ENCODE data around the gene LMAN1L.

The LMAN1L gene

GRCh38 chr15:74847432-74847831 lies 34.8 kb downstream of the LMAN1L start:
- no peak overlapping the region for H3K27ac ChIP-seq (ENCODE audit: low read depth, low read length)
- peaks cover 2% of the 10 kb centered on the region; the same call in 1 of the 2 replicates for H3K36me3 ChIP-seq (ENCODE audit: insufficient read depth, low read length)
- no peak overlapping the region for H3K4me3 ChIP-seq (ENCODE audit: low read depth, low read length)
- no peak overlapping the region for H2AFZ ChIP-seq (ENCODE audit: low read length, unreplicated experiment)
- peaks cover 7% of the 10 kb centered on the region for H3K4me1 ChIP-seq (ENCODE audit: control insufficient read depth, insufficient read depth, low read length, unreplicated experiment)
- no peaks in the 10 kb centered on the region for H3K27me3 ChIP-seq (ENCODE audit: insufficient read depth, low read length)
- H3K79me2 ChIP-seq (ENCODE audit: control insufficient read depth, insufficient read depth, low read length, unreplicated experiment), result no peaks in the 10 kb centered on the region

DNA sequence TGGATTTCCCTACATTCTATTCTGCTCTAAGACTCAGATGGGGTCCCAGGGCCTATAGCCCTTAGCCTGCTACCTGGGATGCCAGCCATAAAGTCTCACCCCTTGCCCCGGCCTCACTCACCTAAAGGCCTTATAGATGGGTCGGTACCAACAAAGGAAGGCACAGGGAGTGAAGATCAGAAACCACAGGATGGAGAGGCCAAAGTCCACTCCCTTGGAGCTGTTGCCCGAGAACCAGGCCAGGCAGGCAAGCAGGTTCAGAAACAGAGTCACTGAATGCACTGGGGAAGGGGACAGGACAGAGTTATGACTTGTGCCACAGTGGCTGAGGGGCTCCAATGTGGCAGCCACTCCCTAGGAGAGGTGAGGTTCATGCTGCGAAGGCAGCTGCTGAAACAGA lies 37.8 kb downstream of the LMAN1L start:
- Histone ChIP-seq H3K27me3 (ENCODE audit: insufficient read depth, low read length) (no peaks in the 10 kb centered on the region), H3K4me3 (ENCODE audit: low read depth, low read length) (no peak overlapping the region), H3K4me1 (ENCODE audit: control insufficient read depth, insufficient read depth, low read length, unreplicated experiment) (no peaks in the 10 kb centered on the region), H3K79me2 (ENCODE audit: control insufficient read depth, insufficient read depth, low read length, unreplicated experiment) (no peaks in the 10 kb centered on the region), H2AFZ (ENCODE audit: low read length, unreplicated experiment) (no peak overlapping the region), H3K27ac (ENCODE audit: low read depth, low read length) (no peak overlapping the region), H3K36me3 (ENCODE audit: insufficient read depth, low read length) (peaks cover 3% of the 10 kb centered on the region; the same call in 1 of the 2 replicates)

- H3K27ac ChIP-seq (ENCODE audit: low read depth, low read length), result no peak overlapping the region
- no peaks in the 10 kb centered on the region for H3K27me3 ChIP-seq (ENCODE audit: insufficient read depth, low read length)
- H3K79me2 ChIP-seq (ENCODE audit: control insufficient read depth, insufficient read depth, low read length, unreplicated experiment), result no peaks in the 10 kb centered on the region
- H3K4me1 ChIP-seq (ENCODE audit: control insufficient read depth, insufficient read depth, low read length, unreplicated experiment), result no peaks in the 10 kb centered on the region
- no peak overlapping the region for H2AFZ ChIP-seq (ENCODE audit: low read length, unreplicated experiment)
- no peak overlapping the region for H3K4me3 ChIP-seq (ENCODE audit: low read depth, low read length)
- peaks cover 3% of the 10 kb centered on the region; the same call in 1 of the 2 replicates for H3K36me3 ChIP-seq (ENCODE audit: insufficient read depth, low read length)
Measured at GRCh38 chr15:74851960-74852359, 39.3 kb downstream of the LMAN1L start.

DNA sequence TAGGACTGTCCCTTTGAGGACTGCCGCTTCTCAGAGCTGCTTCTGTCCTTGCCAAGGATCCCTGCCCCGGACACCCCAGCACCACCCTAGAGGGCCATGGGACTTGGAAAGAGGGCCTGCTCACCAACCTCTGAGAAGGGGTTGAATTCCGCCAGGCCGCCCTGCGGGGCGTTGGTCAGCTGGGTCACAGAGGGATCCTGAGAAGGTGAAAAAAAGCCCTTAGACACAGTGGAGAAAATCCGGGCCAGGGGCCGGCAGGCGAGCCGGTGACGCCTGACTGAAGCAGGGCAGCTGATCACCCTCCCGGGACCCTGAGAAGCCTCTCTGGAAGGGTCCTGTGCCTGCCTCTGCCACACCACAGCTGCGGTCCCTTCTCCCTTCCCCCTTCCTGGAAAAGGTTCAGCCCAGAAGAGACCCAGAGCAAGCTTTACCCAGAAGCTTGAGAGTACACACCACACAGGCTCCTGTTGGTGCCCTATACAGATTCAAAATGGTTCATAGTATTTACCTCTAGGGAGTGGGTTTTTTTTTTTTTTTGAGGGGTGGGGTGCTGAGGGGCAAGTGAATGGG lies 41.9 kb downstream of the LMAN1L start:
- H3K4me3 ChIP-seq (ENCODE audit: low read depth, low read length), result no peak overlapping the region

GRCh38 chr15:74855857-74856256 lies 43.2 kb downstream of the LMAN1L start:
- Histone ChIP-seq H3K4me3 (ENCODE audit: low read depth, low read length) (no peak overlapping the region), H3K27me3 (ENCODE audit: insufficient read depth, low read length) (no peaks in the 10 kb centered on the region), H3K4me1 (ENCODE audit: control insufficient read depth, insufficient read depth, low read length, unreplicated experiment) (no peaks in the 10 kb centered on the region), H3K36me3 (ENCODE audit: insufficient read depth, low read length) (peaks cover 3% of the 10 kb centered on the region; the same call in 1 of the 2 replicates), H3K79me2 (ENCODE audit: control insufficient read depth, insufficient read depth, low read length, unreplicated experiment) (peaks cover 12% of the 10 kb centered on the region), H3K27ac (ENCODE audit: low read depth, low read length) (no peak overlapping the region), H2AFZ (ENCODE audit: low read length, unreplicated experiment) (no peak overlapping the region)

More for the DNA sequence above, 41.9 kb downstream of the LMAN1L start:
- Histone ChIP-seq H2AFZ (ENCODE audit: low read length, unreplicated experiment) (no peak overlapping the region), H3K4me1 (ENCODE audit: control insufficient read depth, insufficient read depth, low read length, unreplicated experiment) (no peaks in the 10 kb centered on the region), H3K27me3 (ENCODE audit: insufficient read depth, low read length) (no peaks in the 10 kb centered on the region), H3K36me3 (ENCODE audit: insufficient read depth, low read length) (peaks cover 3% of the 10 kb centered on the region; the same call in 1 of the 2 replicates), H3K27ac (ENCODE audit: low read depth, low read length) (no peak overlapping the region), H3K79me2 (ENCODE audit: control insufficient read depth, insufficient read depth, low read length, unreplicated experiment) (peaks cover 11% of the 10 kb centered on the region)

DNA sequence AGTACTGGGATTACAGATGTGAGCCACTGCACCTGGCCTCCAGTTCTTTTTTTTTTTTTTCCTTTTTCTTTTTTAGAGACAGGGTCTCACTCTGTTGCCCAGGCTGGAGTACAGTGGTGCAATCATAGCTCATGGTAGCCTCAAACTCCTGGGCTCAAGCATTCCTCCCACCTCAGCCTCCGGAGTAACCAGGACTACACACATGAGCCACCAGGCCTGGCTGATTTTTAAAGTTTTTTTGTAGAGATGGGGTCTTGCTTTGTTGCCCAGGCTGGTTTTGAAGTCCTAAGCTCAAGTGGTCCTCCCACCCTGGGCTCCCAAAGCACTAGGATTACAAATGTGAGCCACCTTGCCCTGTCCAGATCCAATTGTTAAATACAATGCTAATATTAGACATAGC lies 43.9 kb downstream of the LMAN1L start:
- H2AFZ ChIP-seq (ENCODE audit: low read length, unreplicated experiment), result no peak overlapping the region
- no peaks in the 10 kb centered on the region for H3K4me1 ChIP-seq (ENCODE audit: control insufficient read depth, insufficient read depth, low read length, unreplicated experiment)
- no peak overlapping the region for H3K27ac ChIP-seq (ENCODE audit: low read depth, low read length)
- peaks cover 3% of the 10 kb centered on the region; the same call in 1 of the 2 replicates for H3K36me3 ChIP-seq (ENCODE audit: insufficient read depth, low read length)
- H3K27me3 ChIP-seq (ENCODE audit: insufficient read depth, low read length), result no peaks in the 10 kb centered on the region
- no peak overlapping the region for H3K4me3 ChIP-seq (ENCODE audit: low read depth, low read length)
- peaks cover 12% of the 10 kb centered on the region for H3K79me2 ChIP-seq (ENCODE audit: control insufficient read depth, insufficient read depth, low read length, unreplicated experiment)

- H3K27ac ChIP-seq (ENCODE audit: low read depth, low read length), result no peak overlapping the region
- peaks cover 3% of the 10 kb centered on the region; the same call in 1 of the 2 replicates for H3K36me3 ChIP-seq (ENCODE audit: insufficient read depth, low read length)
- H2AFZ ChIP-seq (ENCODE audit: low read length, unreplicated experiment), result no peak overlapping the region
- peaks cover 12% of the 10 kb centered on the region for H3K79me2 ChIP-seq (ENCODE audit: control insufficient read depth, insufficient read depth, low read length, unreplicated experiment)
- H3K4me1 ChIP-seq (ENCODE audit: control insufficient read depth, insufficient read depth, low read length, unreplicated experiment), result no peaks in the 10 kb centered on the region
- H3K27me3 ChIP-seq (ENCODE audit: insufficient read depth, low read length), result no peaks in the 10 kb centered on the region
- no peak overlapping the region for H3K4me3 ChIP-seq (ENCODE audit: low read depth, low read length)
Measured at GRCh38 chr15:74857082-74857655, 44.5 kb downstream of the LMAN1L start.

GRCh38 chr15:74857671-74858368 lies 45.2 kb downstream of the LMAN1L start:
- Histone ChIP-seq H3K4me3 (ENCODE audit: low read depth, low read length) (no peak overlapping the region), H3K27me3 (ENCODE audit: insufficient read depth, low read length) (no peaks in the 10 kb centered on the region), H3K4me1 (ENCODE audit: control insufficient read depth, insufficient read depth, low read length, unreplicated experiment) (no peaks in the 10 kb centered on the region), H3K27ac (ENCODE audit: low read depth, low read length) (no peak overlapping the region), H2AFZ (ENCODE audit: low read length, unreplicated experiment) (no peak overlapping the region), H3K36me3 (ENCODE audit: insufficient read depth, low read length) (no peaks in the 10 kb centered on the region), H3K79me2 (ENCODE audit: control insufficient read depth, insufficient read depth, low read length, unreplicated experiment) (peaks cover 12% of the 10 kb centered on the region)

DNA sequence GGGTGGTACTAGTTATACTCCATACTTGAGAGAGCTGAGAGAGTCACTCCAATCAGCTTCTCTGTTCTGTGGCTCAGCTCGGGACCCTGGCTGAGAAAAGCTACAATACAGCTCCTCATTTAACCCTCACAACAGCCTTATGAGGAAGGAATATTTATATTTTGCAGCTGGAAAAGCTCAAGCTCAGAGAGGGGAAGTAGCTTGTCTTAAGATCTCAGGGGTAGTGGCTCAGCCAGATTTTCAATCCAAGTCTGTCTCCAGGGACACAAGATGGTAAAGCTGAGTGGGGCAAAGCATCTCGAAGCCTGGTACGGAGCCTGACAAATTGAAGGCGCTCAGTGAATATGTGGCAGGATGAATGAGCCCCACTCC lies 45.7 kb downstream of the LMAN1L start:
- H3K36me3 ChIP-seq (ENCODE audit: insufficient read depth, low read length), result no peaks in the 10 kb centered on the region
- H3K27ac ChIP-seq (ENCODE audit: low read depth, low read length), result no peak overlapping the region
- no peak overlapping the region for H2AFZ ChIP-seq (ENCODE audit: low read length, unreplicated experiment)
- H3K27me3 ChIP-seq (ENCODE audit: insufficient read depth, low read length), result no peaks in the 10 kb centered on the region
- no peak overlapping the region for H3K4me3 ChIP-seq (ENCODE audit: low read depth, low read length)
- H3K79me2 ChIP-seq (ENCODE audit: control insufficient read depth, insufficient read depth, low read length, unreplicated experiment), result peaks cover 12% of the 10 kb centered on the region
- peaks cover 1% of the 10 kb centered on the region for H3K4me1 ChIP-seq (ENCODE audit: control insufficient read depth, insufficient read depth, low read length, unreplicated experiment)

DNA sequence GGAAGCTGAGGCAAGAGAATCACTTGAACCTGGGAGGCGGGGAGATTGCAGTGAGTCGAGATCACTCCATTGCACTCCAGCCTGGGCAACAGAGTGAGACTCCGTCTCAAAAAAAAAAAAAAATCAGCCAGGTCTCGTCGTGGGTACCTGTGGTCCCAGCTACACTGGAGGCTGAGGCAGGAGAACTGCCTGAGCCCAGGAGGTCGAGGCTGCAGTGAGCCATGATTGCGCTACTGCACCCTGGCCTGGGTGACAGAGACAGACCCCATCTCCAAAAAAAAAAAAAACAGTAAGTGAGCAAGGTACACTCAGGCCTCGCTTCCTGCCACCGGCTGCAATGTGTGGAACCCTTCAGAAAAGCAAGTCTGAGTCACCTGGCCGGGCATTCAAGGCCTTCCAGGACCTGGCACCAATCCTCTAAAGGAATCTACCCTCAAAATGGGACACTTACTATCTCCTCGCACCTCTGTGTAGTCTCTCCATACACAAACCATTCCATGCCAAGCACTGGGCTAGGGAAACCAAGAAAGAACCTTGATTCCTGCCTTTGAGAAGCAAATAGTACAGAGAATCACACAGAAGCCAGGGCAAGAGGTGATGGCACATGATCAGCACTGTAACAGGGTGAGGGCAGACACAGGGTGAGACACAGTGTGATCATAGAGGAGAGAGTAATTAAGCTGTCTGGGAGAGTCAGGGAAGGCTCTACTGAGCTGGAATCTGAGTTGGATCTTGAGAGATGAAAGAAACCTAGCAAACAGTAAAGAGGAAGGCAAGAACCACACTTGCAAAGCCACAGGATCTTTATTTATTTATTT lies 50.8 kb downstream of the LMAN1L start:
- Histone ChIP-seq H3K27ac (ENCODE audit: low read depth, low read length) (no peak overlapping the region), H3K36me3 (ENCODE audit: insufficient read depth, low read length) (peaks cover 9% of the 10 kb centered on the region; the same call in 1 of the 2 replicates), H3K4me3 (ENCODE audit: low read depth, low read length) (no peak overlapping the region), H3K79me2 (ENCODE audit: control insufficient read depth, insufficient read depth, low read length, unreplicated experiment) (peaks cover 32% of the 10 kb centered on the region), H3K4me1 (ENCODE audit: control insufficient read depth, insufficient read depth, low read length, unreplicated experiment) (peaks cover 10% of the 10 kb centered on the region), H2AFZ (ENCODE audit: low read length, unreplicated experiment) (no peak overlapping the region), H3K27me3 (ENCODE audit: insufficient read depth, low read length) (no peaks in the 10 kb centered on the region)

Measured in ACC112 (cell line).